Right cardiac atrium (tissue), 5 donors: ENCODE data around the gene SPATC1L. TPM values are rescaled to one million over a fixed set of nuclear protein-coding genes. Genes with fewer than 3 reads are reported as not detected.
A peak's percentile ranks its signal among the peaks of the same experiment; 100 is the strongest.
"Not testable (repeated sequence)": the region's sequence is repeated elsewhere in the genome, so short reads cannot be mapped to it uniquely, and the experiment has no call there.

Source experiments
- ATAC-seq, 2 donors: fragments of 200-7000 bp; cut with Tn5 transposase; one replicate each; pipeline versions ENCODE4 v1.8.0 to v1.9.1; 2020; ENCODE audit warnings: moderate library complexity in 2 of 2, mild to moderate bottlenecking in 1 of 2
- DNase-seq, 3 donors: peaks; one replicate each; pipeline ENCODE4 v3.0.0-alpha.2; 2020
- H3K27ac ChIP-seq: one replicate; pipeline ENCODE4 v1.5.1; 2013; ENCODE audit warnings: mild to moderate bottlenecking, low read length, control low read depth, moderate library complexity
- H3K27me3 ChIP-seq: one replicate; pipeline ENCODE4 v1.6.1; 2013; ENCODE audit not compliant: control insufficient read depth, insufficient read depth
- H3K4me1 ChIP-seq: one replicate; pipeline ENCODE4 v1.6.1; 2013; ENCODE audit warnings: low read length; ENCODE audit not compliant: control insufficient read depth, insufficient read depth
- H3K4me3 ChIP-seq: one replicate; pipeline ENCODE4 v1.5.1; 2013; ENCODE audit warnings: low read length, control low read depth
- H3K9me3 ChIP-seq: one replicate; pipeline ENCODE4 v1.6.1; 2013; ENCODE audit warnings: low read length; ENCODE audit not compliant: control insufficient read depth
- WGBS: extraction: QIAGEN DNeasy Blood & Tissue Kit; methylation state at CpG from one replicate; pipeline ENCODE4 v1.1.7; 2013; 5-methylcytosine and 5-hydroxymethylcytosine counted together
- intact Hi-C, 4 donors: fragments of 100-400 bp; cut with DNase I; formaldehyde crosslinking; loops; one replicate each; pipeline versions ENCODE4 v1.11.0 to v1.14.0; 2022 to 2023
- polyA plus RNA-seq: library from polyadenylated mRNA; stranded (reverse); fragments of 200-250 nt; gene quantifications from one replicate; pipeline ENCODE4 v1.2.3, GENCODE V29; 2013
- total RNA-seq, 4 donors: library from RNA; stranded (reverse); fragmentation: NEBNext Ultra II Directional; extraction: Animal tissue kit (Norgen Biotek cat#: 25700); gene quantifications; one replicate each; pipeline ENCODE4 v1.2.1, GENCODE V29; 2021
- donor health status: healthy with polysubstance abuse.
- donor health status: DM: no; HTN: yes; CAD: no.
- donor health status: DM: no; HTN: no; CAD: no.
- donor health status: DM: no; HTN: yes; CAD: no; lungs with severe emphysema.
- donor health status: DM: yes; HTN: yes; CAD: no.

Gene SPATC1L
- total and polyA plus RNA-seq, 5 donors = 8.8 to 12.0 (median 11.3) TPM

- ATAC-seq (peak; percentile 55 to 68), DNase-seq (peak; percentile 62 to 78 (median 74))
- WGBS = 40% methylated on average over 17 of the region's 17 CpGs
- Histone ChIP-seq H3K4me1 (peaks cover 9% of the 10 kb centered on the region), H3K9me3 (no peaks in the 10 kb centered on the region), H3K27me3 (no peaks in the 10 kb centered on the region), H3K4me3 (no peak overlapping the region), H3K27ac (peak overlapping the region; percentile 86)
- intact Hi-C loops = no loop called here
Measured at GRCh38 chr21:46188226-46189212, 4.3 kb upstream of the SPATC1L start.

GRCh38 chr21:46187814-46188213, 3.6 kb upstream of the SPATC1L start:
- H3K9me3 ChIP-seq = no peaks in the 10 kb centered on the region
- WGBS = 58% methylated on average over 7 of the region's 7 CpGs
- DNase-seq = no peak
- peak overlapping the region; percentile 68 for H3K27ac ChIP-seq
- intact Hi-C loops = no loop called here
- H3K4me1 ChIP-seq = peaks cover 9% of the 10 kb centered on the region
- H3K4me3 ChIP-seq = no peak overlapping the region
- ATAC-seq = no peak
- no peaks in the 10 kb centered on the region for H3K27me3 ChIP-seq

- DNase-seq = peak in 1 of 3 donors; percentile 23
Measured at GRCh38 chr21:46187261-46187660, 3.0 kb upstream of the SPATC1L start.

GRCh38 chr21:46185716-46186115, 1.5 kb upstream of the SPATC1L start:
- no peak overlapping the region for H3K27ac ChIP-seq
- 83% methylated on average over 7 of the region's 7 CpGs for WGBS
- intact Hi-C loops = no loop called here
- no peak overlapping the region for H3K4me3 ChIP-seq
- H3K27me3 ChIP-seq = no peaks in the 10 kb centered on the region
- DNase-seq = no peak
- peaks cover 9% of the 10 kb centered on the region for H3K4me1 ChIP-seq
- no peaks in the 10 kb centered on the region for H3K9me3 ChIP-seq
- ATAC-seq = no peak

More at GRCh38 chr21:46187261-46187660, 3.0 kb upstream of the SPATC1L start:
- Histone ChIP-seq H3K4me1 (peaks cover 9% of the 10 kb centered on the region), H3K4me3 (no peak overlapping the region), H3K9me3 (no peaks in the 10 kb centered on the region), H3K27ac (no peak overlapping the region), H3K27me3 (no peaks in the 10 kb centered on the region)
- 94% methylated on average over 8 of the region's 8 CpGs for WGBS
- intact Hi-C loops = no loop called here
- ATAC-seq = no peak

- H3K9me3 ChIP-seq = no peaks in the 10 kb centered on the region
- peaks cover 9% of the 10 kb centered on the region for H3K4me1 ChIP-seq
- ATAC-seq (peak; percentile 65 to 73), DNase-seq (peak; percentile 90 to 96 (median 95))
- H3K27ac ChIP-seq = peak overlapping the region; percentile 79
- H3K27me3 ChIP-seq = no peaks in the 10 kb centered on the region
- intact Hi-C loops = no loop called here
- H3K4me3 ChIP-seq = peak overlapping the region; percentile 34
- 45% methylated on average over 30 of the region's 30 CpGs for WGBS
Measured at GRCh38 chr21:46184625-46185555, 631 bp upstream of the SPATC1L start.

GRCh38 chr21:46183337-46183909, 836 bp downstream of the SPATC1L start:
- 38% methylated on average over 6 of the region's 13 CpGs for WGBS
- H3K27me3 ChIP-seq, H3K9me3 ChIP-seq, H3K4me3 ChIP-seq, intact Hi-C loops, DNase-seq, H3K27ac ChIP-seq, ATAC-seq, H3K4me1 ChIP-seq: not testable (repeated sequence)

GRCh38 chr21:46182548-46183336, 1.5 kb downstream of the SPATC1L start:
- H3K27me3 ChIP-seq = no peaks in the 10 kb centered on the region
- H3K4me3 ChIP-seq = no peak overlapping the region
- ATAC-seq = peak; percentile 23 to 26
- H3K4me1 ChIP-seq = peaks cover 2% of the 10 kb centered on the region
- no peaks in the 10 kb centered on the region for H3K9me3 ChIP-seq
- no peak overlapping the region for H3K27ac ChIP-seq
- WGBS = 88% methylated on average over 44 of the region's 44 CpGs
- intact Hi-C loops = no loop called here
- DNase-seq = peak; percentile 74 to 83 (median 82)

GRCh38 chr21:46181953-46182547, 2.2 kb downstream of the SPATC1L start:
- 90% methylated on average over 16 of the region's 16 CpGs for WGBS
- H3K4me3 ChIP-seq = no peak overlapping the region
- peak in 1 of 3 donors; percentile 58 for DNase-seq

GRCh38 chr21:46181436-46181835, 2.8 kb downstream of the SPATC1L start:
- no peak overlapping the region for H3K4me3 ChIP-seq
- ATAC-seq = no peak
- intact Hi-C loops = no loop called here
- H3K27me3 ChIP-seq = no peaks in the 10 kb centered on the region
- H3K9me3 ChIP-seq = no peaks in the 10 kb centered on the region
- peak in 1 of 3 donors; percentile 50 for DNase-seq
- no peak overlapping the region for H3K27ac ChIP-seq
- WGBS = 89% methylated on average over 19 of the region's 19 CpGs
- no peaks in the 10 kb centered on the region for H3K4me1 ChIP-seq

More at GRCh38 chr21:46181953-46182547, 2.2 kb downstream of the SPATC1L start:
- Histone ChIP-seq H3K27ac (no peak overlapping the region), H3K4me1 (no peaks in the 10 kb centered on the region), H3K9me3 (no peaks in the 10 kb centered on the region), H3K27me3 (no peaks in the 10 kb centered on the region)
- intact Hi-C loops = no loop called here
- no peak for ATAC-seq
